Epithelial cell of proximal tubule (primary cell): ENCODE data around the gene REPS1. TPM values are rescaled to one million over a fixed set of nuclear protein-coding genes. Genes with fewer than 3 reads are reported as not detected.

Experiments used
- DNase-seq: peaks from one replicate; pipeline ENCODE4 v3.0.0-alpha.2; 2011; ENCODE audit warnings: low read depth
- H3K4me3 ChIP-seq: 2 replicates; pipeline ENCODE4 v1.5.1; 2011; ENCODE audit warnings: low read depth, mild to moderate bottlenecking, low read length
- CTCF ChIP-seq: conservative IDR thresholded peaks from 2 replicates; pipeline ENCODE4 v1.5.1; 2012; ENCODE audit warnings: low read depth, mild to moderate bottlenecking, low read length
- total RNA-seq: library from RNA; depleted of rRNA; stranded (reverse); fragments of >200 nt; gene quantifications from 2 replicates; pipeline ENCODE4 v1.2.3, GENCODE V29; 2015

Gene REPS1
- total RNA-seq, 1 donor from 2014 or later: 26.8 TPM

DNA sequence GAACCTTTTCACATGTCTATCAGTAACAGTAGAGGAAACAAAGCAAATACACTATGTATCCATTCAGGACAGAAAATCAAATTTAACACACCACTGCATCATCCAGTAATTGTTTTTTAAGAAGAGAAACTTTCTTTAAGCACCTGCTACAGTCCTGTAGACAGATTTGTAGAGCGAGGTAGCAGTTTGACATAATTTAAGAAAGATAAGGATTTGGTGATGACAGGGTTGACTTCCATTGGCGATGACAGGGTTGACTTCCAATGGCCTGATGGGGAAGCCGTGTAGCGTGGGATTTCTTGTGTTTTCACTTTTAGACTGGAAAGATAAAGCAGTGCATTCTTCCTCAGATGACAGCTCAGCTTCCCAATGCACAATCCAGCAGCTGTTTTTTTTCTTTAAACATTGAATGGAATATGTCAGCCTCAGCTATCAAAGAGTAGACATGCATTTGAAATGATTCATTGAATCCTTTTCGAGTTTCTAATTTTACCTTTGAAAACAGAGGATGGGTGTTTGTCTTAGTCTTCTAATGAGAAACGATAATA is 123.6 kb downstream of the REPS1 start:
- DNase-seq: no peak
- no peak for TF ChIP-seq CTCF
- no peak overlapping the region for H3K4me3 ChIP-seq

GRCh38 chr6:138863321-138863720 is 124.7 kb downstream of the REPS1 start:
- no peak for DNase-seq
- H3K4me3 ChIP-seq: no peak overlapping the region
- TF ChIP-seq CTCF: no peak

DNA sequence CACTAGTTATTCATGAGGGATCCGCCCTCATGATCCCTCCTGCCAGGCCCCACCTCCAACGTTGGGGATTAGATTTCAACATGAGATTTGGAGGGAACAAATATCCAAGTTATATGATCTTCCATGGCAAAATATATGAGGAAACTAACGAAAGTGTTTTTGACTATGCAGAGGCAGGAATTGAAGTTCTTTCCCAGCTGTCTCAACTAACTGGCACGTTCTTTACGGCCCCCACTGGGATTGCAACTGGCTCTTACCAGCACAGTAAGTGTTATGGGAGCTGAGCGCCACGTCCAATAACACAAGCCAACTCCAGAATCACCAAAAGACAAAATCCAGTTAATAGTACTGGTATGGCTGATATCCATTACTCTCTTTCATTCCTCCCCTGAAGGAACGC is 125.6 kb downstream of the REPS1 start:
- TF ChIP-seq CTCF: no peak
- no peak for DNase-seq
- no peak overlapping the region for H3K4me3 ChIP-seq

DNA sequence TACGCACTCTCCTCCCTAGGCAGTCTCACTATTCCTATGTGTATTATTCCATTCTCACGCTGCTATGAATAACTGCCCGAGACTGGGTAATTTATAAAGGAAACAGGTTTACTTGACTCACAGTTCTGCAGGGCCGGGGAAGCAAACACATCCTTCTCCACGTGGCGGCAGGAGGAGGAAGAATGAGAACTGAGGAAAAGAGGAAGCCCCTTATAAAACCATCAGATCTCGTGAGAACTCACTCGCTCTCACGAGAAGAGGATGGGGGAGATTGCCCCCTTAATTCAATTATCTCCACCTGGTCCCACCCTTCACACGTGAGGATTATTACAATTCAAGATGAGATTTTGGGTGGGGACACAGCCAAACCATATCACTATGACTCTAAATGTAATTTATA is 130.3 kb downstream of the REPS1 start:
- no peak overlapping the region for H3K4me3 ChIP-seq
- no peak for TF ChIP-seq CTCF
- no peak for DNase-seq

DNA sequence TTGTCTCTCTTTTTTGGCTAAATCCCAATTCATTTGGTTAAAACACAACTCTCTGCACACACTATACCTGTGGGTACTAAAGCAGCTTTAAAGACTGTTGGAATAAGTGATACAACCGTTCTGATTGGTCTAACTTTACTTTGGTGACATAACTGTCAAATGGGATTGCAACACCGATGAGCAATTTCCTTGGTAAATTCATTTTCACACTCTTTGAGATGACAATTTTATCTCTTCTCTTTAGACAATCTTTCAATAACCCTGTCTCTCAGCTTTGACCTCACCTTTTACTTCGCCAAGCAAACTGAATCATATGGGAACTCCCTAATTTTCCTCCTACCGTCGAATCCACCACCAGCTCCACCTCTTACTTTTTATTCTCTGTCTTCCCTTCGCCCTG is 131.4 kb downstream of the REPS1 start:
- DNase-seq: no peak
- H3K4me3 ChIP-seq: no peak overlapping the region
- TF ChIP-seq CTCF: no peak

Other genes with a start within 250 kb of the REPS1 start
- 8.9 and 10.8 TPM in 2 replicates for gene CCDC28A, start 214.5 kb downstream of the REPS1 start, total RNA-seq
- not detected in 2 replicates for gene ECT2L, start 192.2 kb downstream of the REPS1 start, total RNA-seq
- 159 and 164 TPM in 2 replicates for gene ABRACL, start 40.5 kb upstream of the REPS1 start, total RNA-seq
- gene HECA, start 146.8 kb upstream of the REPS1 start, total RNA-seq: 8.1 and 11.1 TPM in 2 replicates